Activated naive CD8-positive, alpha-beta T cell treated with anti-CD3 and anti-CD28 coated beads for 36 hours (primary cell): Measurements from ENCODE around the gene SOBP. TPM values are rescaled to one million over a fixed set of nuclear protein-coding genes. Genes with fewer than 3 reads are reported as not detected.

Experiments
- DNase-seq: peaks from one replicate; pipeline ENCODE4 v3.0.0; 2021
- H3K27ac Mint-ChIP-seq: one replicate; pipeline ENCODE4 v1.8.0; 2022; ENCODE audit warnings: mild to moderate bottlenecking, moderate library complexity, mixed read lengths
- H3K27me3 Mint-ChIP-seq: one replicate; pipeline ENCODE4 v1.8.0; 2022; ENCODE audit warnings: mild to moderate bottlenecking, mixed read lengths
- H3K36me3 Mint-ChIP-seq: one replicate; pipeline ENCODE4 v1.8.0; 2021; ENCODE audit warnings: mild to moderate bottlenecking, mixed read lengths
- H3K4me1 Mint-ChIP-seq: one replicate; pipeline ENCODE4 v1.8.0; 2021; ENCODE audit warnings: mixed read lengths
- H3K4me3 Mint-ChIP-seq: one replicate; pipeline ENCODE4 v1.8.0; 2022; ENCODE audit warnings: mild to moderate bottlenecking, moderate library complexity, mixed read lengths
- H3K9me3 Mint-ChIP-seq: one replicate; pipeline ENCODE4 v1.8.0; 2022; ENCODE audit warnings: mixed read lengths
- total RNA-seq, 2 experiments: library from RNA; stranded (reverse); gene quantifications; one replicate each; pipeline ENCODE4 v1.2.3, GENCODE V29; 2021

SOBP gene
- total RNA-seq, 2 experiments from 2014 or later, result 0.70 to 2.1 TPM

DNA sequence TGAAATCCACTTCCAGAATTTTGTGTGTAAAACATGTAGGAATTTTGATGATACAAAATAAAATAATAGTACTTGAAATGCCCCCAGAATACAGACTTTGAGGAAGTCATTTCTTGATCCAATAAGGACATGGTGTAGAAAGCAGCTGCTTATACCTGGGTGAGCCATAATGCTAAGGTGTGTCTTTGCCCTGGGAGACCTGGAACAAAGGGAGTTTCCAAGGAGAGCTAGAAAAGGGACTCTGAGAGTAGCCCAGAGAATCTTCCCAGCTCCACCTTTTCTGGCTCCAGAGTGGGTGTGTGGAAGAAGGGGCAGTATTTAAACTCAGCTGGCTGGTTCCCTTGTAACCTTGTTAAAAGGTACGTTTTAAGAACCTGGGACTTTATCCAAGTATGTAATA, 77.7 kb downstream of the SOBP start:
- DNase-seq, result no peak
- H3K4me1 Mint-ChIP-seq, result no peaks in the 10 kb centered on the region
- no peaks in the 10 kb centered on the region for H3K9me3 Mint-ChIP-seq
- H3K36me3 Mint-ChIP-seq, result no peaks in the 10 kb centered on the region
- no peak overlapping the region for H3K27ac Mint-ChIP-seq
- H3K4me3 Mint-ChIP-seq, result no peak overlapping the region
- peaks cover 10% of the 10 kb centered on the region for H3K27me3 Mint-ChIP-seq

DNA sequence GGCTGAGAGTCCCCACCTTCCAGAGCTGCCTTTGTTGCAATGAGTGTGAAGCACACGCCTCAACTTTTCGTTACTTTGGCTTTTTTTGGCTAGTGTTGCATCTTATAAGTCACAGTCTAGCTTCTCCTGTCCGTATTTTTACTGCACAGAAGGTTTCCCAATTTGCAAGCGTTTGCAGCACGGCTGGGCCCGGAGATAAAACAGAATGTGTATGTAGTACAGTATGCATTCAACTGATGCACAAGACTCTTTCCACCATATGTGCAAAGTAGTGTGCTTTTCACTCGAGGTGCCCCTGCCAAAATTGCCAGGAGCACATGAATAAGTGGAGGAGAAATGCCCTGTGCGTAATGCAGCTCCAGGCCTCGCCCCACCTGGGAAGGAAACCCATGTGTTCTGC, 79.6 kb downstream of the SOBP start:
- Mint-ChIP-seq H3K36me3 (no peaks in the 10 kb centered on the region), H3K4me3 (no peak overlapping the region), H3K27ac (no peak overlapping the region), H3K27me3 (peaks cover 10% of the 10 kb centered on the region), H3K4me1 (no peaks in the 10 kb centered on the region), H3K9me3 (no peaks in the 10 kb centered on the region)
- DNase-seq, result no peak

DNA sequence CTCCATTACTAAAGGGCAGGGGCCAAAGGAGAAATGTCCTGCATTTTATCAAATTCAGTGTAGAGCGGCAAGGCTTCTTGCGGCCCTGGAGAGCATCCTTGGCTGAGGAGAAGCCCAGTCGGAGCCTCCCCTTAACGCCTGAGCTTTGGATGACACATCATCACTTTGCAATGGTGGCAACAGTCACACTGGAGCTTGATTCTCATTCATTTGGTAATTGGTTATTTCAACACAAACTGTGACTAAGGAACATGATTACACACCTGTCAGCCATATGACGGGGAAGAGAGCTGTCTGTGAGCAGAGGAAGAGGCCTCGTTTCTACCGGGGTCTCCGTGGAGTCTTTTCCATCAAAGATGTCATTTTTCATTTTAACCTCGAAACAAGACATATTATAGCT, 81.4 kb downstream of the SOBP start:
- no peak overlapping the region for H3K27ac Mint-ChIP-seq
- no peaks in the 10 kb centered on the region for H3K27me3 Mint-ChIP-seq
- DNase-seq, result no peak
- no peak overlapping the region for H3K4me3 Mint-ChIP-seq
- no peaks in the 10 kb centered on the region for H3K4me1 Mint-ChIP-seq
- H3K36me3 Mint-ChIP-seq, result no peaks in the 10 kb centered on the region
- no peaks in the 10 kb centered on the region for H3K9me3 Mint-ChIP-seq

DNA sequence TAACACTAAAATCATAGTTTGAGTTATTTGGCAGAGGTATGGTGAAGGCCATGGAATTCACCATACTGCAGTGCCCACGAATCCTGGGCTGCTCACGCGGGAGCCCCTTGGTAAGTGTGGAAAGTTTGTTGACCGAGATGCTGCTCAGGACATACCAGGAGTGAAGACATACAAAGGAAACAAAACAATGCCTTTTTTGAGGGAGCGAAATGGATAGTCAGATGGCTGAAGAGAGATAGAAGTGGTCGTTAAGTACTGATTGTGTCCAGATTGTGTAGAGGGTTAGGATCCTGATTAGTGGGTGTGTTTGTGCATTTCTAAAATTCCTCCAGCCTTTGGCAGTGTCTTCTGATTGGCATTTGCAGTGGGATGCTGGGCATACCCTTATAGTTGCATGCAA, 83.0 kb downstream of the SOBP start:
- no peak for DNase-seq
- no peaks in the 10 kb centered on the region for H3K4me1 Mint-ChIP-seq
- no peaks in the 10 kb centered on the region for H3K27me3 Mint-ChIP-seq
- no peaks in the 10 kb centered on the region for H3K9me3 Mint-ChIP-seq
- no peak overlapping the region for H3K27ac Mint-ChIP-seq
- no peaks in the 10 kb centered on the region for H3K36me3 Mint-ChIP-seq
- no peak overlapping the region for H3K4me3 Mint-ChIP-seq

DNA sequence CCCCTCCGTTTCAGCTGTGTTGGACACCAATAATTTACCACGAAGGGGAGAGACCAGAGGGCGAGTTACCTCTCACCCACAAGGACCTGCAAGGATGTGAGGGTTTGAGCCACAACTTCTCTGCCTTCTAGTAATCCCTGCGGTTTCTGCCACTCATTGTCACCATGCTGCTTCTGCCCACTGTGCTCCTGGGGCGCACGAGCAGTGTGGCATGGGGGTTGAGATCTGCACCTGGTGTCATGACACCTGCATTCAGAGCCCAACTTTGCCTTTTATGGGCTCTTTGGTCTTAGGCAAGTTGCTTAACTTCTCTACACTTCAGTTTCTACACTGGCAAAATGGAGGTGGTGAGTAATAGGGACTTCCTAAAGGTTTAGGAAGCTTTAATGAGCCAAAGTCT, 84.9 kb downstream of the SOBP start:
- H3K4me1 Mint-ChIP-seq, result no peaks in the 10 kb centered on the region
- H3K4me3 Mint-ChIP-seq, result no peak overlapping the region
- no peaks in the 10 kb centered on the region for H3K27me3 Mint-ChIP-seq
- no peak for DNase-seq
- no peaks in the 10 kb centered on the region for H3K36me3 Mint-ChIP-seq
- H3K9me3 Mint-ChIP-seq, result no peaks in the 10 kb centered on the region
- H3K27ac Mint-ChIP-seq, result no peak overlapping the region

DNA sequence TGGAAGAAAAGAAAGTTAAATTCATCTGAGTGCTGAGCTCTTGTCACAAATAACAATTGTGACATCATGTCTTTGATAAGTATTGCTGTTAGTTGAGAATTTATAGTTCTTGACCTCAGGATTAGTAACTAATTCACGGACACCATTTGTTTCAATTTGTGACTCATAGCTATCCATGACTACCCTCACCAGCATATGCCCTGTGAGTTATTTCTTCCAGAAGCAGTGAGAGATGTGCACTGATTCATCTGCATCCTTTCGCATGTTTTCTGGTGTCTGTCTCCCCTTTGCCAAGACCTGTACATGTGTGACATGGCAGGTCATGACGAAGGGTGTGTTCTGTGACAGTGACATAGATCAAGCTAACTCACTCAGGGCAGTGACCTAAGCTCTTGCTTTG, 86.9 kb downstream of the SOBP start:
- DNase-seq, result no peak
- H3K27me3 Mint-ChIP-seq, result no peaks in the 10 kb centered on the region
- no peak overlapping the region for H3K27ac Mint-ChIP-seq
- H3K4me1 Mint-ChIP-seq, result no peaks in the 10 kb centered on the region
- no peaks in the 10 kb centered on the region for H3K9me3 Mint-ChIP-seq
- no peak overlapping the region for H3K4me3 Mint-ChIP-seq
- no peaks in the 10 kb centered on the region for H3K36me3 Mint-ChIP-seq

DNA sequence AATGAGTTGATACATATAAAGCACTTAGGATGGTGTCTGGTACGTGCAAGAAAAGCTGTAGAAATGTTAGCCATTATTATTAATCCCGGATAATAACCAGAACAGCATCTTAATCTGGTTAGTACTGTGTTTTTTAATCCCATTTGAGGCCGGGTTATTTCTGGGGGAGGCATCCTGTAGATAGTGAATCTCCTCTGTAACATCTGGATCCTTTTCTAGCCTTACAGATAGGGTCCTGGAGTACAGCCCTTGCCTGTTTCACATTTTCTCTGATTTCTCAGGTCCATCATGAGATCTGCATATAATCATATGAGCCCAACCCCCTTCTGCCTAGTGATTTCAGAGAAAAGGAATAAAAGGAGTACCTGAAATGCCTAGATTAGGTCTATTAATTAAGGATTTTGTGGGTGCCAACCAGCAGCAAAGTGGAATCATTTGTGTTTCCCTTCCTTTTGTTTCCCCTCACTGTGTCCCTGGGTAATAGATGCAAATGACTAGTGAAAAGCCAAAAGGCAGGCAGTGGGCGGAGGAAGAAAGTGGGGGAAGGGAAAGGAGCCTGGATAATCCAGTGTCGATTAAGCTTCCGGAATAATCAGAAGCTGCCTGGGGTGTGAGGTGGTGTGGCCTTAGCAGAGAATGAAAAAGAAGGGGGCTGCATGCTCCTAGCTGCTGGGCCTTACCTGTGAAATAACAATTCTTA, 88.9 kb downstream of the SOBP start:
- Mint-ChIP-seq H3K27me3 (no peaks in the 10 kb centered on the region), H3K4me1 (no peaks in the 10 kb centered on the region), H3K9me3 (no peaks in the 10 kb centered on the region), H3K36me3 (no peaks in the 10 kb centered on the region), H3K27ac (no peak overlapping the region), H3K4me3 (no peak overlapping the region)
- no peak for DNase-seq

DNA sequence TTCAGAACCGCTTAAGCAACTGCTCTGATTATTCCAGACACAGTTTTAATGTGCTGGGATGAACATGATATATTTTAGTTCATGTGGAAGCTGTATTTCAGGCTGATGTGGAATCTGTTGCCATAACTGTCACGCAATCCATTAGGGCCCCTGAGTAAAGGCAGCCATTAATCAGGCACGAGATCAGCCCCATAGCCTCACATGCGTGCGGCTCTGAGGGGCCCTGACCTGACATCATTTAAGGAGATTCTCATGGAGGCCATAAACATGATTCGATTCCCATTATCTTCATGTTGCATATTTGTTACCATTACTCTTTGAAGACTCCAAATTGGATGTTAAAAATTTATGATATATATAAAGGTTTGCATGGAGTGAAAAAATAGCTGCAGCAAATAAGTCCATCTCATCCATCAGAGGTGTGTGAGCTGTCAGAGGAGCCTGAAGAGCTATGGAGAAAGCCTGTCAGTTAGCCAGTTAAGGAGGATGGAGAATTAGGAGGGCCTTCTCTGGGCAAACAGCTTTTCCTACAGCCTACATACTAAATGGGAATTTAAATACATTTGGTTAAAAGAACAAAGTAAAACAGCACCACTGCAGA, 89.6 kb downstream of the SOBP start:
- no peak overlapping the region for H3K27ac Mint-ChIP-seq
- DNase-seq, result no peak
- no peak overlapping the region for H3K4me3 Mint-ChIP-seq
- no peaks in the 10 kb centered on the region for H3K9me3 Mint-ChIP-seq
- no peaks in the 10 kb centered on the region for H3K36me3 Mint-ChIP-seq
- no peaks in the 10 kb centered on the region for H3K4me1 Mint-ChIP-seq
- no peaks in the 10 kb centered on the region for H3K27me3 Mint-ChIP-seq

DNA sequence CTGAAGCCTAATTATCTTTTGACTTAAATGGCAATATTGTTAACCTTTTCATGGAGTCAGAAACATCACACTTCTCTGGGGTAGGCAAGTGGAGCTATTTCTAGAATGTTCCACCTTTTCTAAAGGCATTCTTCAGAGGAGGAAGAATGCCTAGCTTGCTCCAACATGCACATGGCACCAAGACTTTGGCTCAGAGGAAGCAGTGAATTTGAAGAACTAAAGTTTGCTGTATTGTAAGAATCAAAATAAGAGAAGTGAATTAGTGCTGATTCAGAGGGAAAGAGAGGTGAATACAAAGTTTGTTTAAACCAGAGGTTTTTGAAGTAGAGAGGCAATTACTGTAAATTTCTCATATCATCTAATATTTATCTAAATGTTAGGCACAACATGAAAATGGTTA, 92.2 kb downstream of the SOBP start:
- H3K27ac Mint-ChIP-seq, result no peak overlapping the region
- no peak for DNase-seq
- H3K9me3 Mint-ChIP-seq, result no peaks in the 10 kb centered on the region
- H3K4me1 Mint-ChIP-seq, result no peaks in the 10 kb centered on the region
- H3K27me3 Mint-ChIP-seq, result no peaks in the 10 kb centered on the region
- H3K36me3 Mint-ChIP-seq, result no peaks in the 10 kb centered on the region
- H3K4me3 Mint-ChIP-seq, result no peak overlapping the region

DNA sequence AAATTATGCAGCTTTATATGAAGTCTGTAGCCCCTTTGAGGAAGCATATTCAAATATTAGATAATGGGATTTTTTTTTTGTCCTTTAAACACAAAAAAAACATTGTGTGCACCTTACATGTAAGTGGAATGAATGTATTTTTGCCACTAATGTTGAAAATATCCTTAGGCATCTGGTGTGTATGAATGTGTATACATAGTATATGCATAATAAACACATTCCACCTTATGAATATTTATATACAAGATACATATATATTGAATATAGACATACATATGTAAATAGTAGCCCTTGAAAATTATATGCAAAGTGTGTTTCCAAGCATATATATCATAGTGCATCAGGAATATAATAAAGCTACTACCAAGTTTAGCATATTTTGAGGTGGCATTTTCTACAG, 94.8 kb downstream of the SOBP start:
- no peak for DNase-seq
- Mint-ChIP-seq H3K36me3 (no peaks in the 10 kb centered on the region), H3K27ac (no peak overlapping the region), H3K4me3 (no peak overlapping the region), H3K9me3 (no peaks in the 10 kb centered on the region), H3K4me1 (no peaks in the 10 kb centered on the region), H3K27me3 (no peaks in the 10 kb centered on the region)

DNA sequence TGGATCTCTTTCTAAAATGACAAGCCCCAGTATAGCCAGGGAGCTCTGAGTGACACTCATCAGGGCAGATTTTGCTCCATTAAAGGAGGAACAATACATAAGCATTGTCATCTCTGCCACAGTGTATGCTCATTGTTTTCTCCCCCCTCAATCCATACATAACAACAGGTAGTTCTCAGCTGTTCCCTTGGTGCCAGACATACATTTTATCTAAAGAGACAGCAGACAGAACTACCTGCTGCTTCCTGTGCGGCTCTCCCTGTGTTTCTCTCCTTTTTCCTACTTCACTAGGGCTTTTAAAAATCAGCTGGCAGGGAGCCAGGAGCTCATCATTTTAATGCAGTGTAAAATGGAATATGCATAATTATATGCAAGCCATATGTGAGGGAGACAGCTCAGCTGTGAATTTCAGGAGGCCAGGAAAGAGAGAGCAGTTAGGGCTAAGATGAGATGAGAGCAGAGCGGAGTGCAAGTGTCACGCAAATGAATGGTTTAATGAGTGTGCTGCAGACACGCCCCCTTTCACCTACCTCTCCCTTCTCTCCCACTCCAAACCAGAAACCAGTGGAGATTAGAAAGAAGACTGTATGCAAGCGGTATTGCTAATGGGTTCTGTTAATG, 96.0 kb downstream of the SOBP start:
- Mint-ChIP-seq H3K9me3 (no peaks in the 10 kb centered on the region), H3K27me3 (no peaks in the 10 kb centered on the region), H3K27ac (no peak overlapping the region), H3K36me3 (no peaks in the 10 kb centered on the region), H3K4me3 (no peak overlapping the region), H3K4me1 (no peaks in the 10 kb centered on the region)
- no peak for DNase-seq

DNA sequence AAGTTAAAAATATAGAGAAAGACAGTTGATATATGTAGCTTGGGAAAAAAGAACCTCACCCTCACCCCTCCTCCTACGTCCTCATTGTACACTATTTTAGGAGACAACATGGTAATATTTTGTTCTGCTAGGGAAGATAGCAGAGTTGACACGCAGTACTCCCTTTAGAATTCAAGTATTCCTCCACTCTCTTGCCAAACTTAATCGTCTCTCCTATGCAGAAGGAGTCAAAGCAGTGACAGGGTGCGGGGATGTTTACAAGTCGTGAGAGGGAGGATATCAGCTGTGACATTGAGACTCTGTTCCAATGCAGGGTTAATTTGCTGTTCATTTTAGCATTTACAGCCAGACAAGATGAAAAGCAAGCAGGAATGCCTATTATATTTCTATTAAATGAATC, 97.5 kb downstream of the SOBP start:
- no peaks in the 10 kb centered on the region for H3K36me3 Mint-ChIP-seq
- no peak overlapping the region for H3K27ac Mint-ChIP-seq
- no peaks in the 10 kb centered on the region for H3K4me1 Mint-ChIP-seq
- no peak for DNase-seq
- H3K9me3 Mint-ChIP-seq, result no peaks in the 10 kb centered on the region
- H3K4me3 Mint-ChIP-seq, result no peak overlapping the region
- no peaks in the 10 kb centered on the region for H3K27me3 Mint-ChIP-seq

DNA sequence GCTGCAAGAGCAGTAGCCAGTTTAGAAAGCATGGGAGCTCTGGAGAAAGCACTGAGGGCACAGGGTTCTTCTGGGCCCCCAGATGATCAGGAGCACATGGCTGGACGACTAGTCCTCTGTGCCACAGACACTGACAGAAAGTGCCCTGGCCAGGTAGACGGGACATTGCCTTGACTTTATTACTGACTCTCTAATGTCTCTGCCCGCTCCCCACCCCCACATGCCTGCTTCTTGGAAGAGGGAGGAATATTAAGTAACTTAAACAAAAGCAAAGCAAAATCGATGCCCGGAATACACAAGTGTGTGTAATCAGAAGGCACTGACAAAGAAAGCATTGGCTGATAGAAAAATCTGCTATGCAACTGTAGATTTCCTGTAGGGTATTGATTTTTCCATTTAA, 99.3 kb downstream of the SOBP start:
- H3K27me3 Mint-ChIP-seq, result no peaks in the 10 kb centered on the region
- H3K9me3 Mint-ChIP-seq, result no peaks in the 10 kb centered on the region
- H3K27ac Mint-ChIP-seq, result no peak overlapping the region
- H3K4me3 Mint-ChIP-seq, result no peak overlapping the region
- no peak for DNase-seq
- H3K36me3 Mint-ChIP-seq, result no peaks in the 10 kb centered on the region
- H3K4me1 Mint-ChIP-seq, result no peaks in the 10 kb centered on the region

DNA sequence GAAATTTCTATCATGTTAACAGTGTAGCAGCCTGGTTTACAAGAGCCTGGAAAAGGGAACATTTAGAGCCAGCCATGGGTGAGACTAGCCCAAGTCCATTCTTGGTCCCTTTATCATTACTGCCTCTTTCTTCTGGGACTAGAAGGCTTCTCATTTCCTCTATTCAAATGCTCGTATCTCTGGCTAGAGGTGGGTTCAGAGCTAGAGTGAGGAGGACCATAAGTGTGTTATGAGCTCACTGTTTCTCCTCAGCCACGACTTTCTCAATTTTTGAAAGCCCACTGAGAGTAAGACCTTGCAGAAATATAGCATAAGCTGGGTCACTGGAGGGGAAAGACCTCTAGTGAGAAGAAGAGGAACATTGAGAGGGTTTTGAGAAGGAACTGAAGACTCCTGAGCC, 100.0 kb downstream of the SOBP start:
- Mint-ChIP-seq H3K9me3 (no peaks in the 10 kb centered on the region), H3K27ac (no peak overlapping the region), H3K4me1 (no peaks in the 10 kb centered on the region), H3K36me3 (no peaks in the 10 kb centered on the region), H3K27me3 (no peaks in the 10 kb centered on the region), H3K4me3 (no peak overlapping the region)
- DNase-seq, result no peak

DNA sequence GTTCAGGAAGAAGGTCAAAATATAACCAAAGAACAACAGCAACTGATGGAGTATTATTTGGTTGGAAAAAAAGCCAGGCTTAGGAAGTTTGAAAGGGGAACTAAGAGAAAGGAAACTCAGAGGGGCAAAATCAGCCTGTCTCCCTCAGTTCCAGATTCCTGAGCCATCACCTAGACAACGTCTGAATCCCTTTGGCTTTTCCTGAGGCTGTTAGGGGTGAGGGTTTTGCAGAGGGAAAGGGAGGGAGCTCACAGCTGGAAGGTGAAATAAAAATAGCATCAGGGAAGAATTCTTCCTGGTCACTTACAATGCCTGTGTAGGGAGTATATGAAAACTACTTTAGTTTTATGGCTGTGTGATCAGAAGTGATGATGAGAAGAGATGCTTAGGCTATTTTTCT, 100.5 kb downstream of the SOBP start:
- H3K4me3 Mint-ChIP-seq, result no peak overlapping the region
- no peaks in the 10 kb centered on the region for H3K36me3 Mint-ChIP-seq
- H3K27ac Mint-ChIP-seq, result no peak overlapping the region
- no peaks in the 10 kb centered on the region for H3K4me1 Mint-ChIP-seq
- no peaks in the 10 kb centered on the region for H3K9me3 Mint-ChIP-seq
- H3K27me3 Mint-ChIP-seq, result no peaks in the 10 kb centered on the region
- DNase-seq, result no peak

DNA sequence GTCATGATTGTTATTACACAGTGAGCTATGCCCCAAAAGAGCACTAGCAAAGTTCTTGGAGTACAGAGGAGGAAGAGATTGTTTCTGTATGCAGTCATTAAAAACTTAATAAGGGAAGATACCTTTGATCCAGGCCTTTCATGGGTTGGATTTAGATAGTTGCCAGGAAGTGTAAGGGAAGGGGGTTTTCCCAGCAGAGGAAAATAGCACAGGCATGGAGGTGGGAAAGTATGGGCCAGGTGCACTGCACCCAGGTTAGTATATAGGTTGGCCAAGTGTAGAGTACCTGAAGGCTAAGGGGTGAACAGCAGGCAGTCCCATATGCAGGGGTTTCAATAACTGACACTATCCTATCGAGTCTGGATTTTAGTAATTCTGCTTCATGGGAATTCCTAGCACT, 101.4 kb downstream of the SOBP start:
- H3K36me3 Mint-ChIP-seq, result no peaks in the 10 kb centered on the region

More for the DNA sequence above, 101.4 kb downstream of the SOBP start:
- no peak for DNase-seq
- H3K4me1 Mint-ChIP-seq, result no peaks in the 10 kb centered on the region
- no peaks in the 10 kb centered on the region for H3K27me3 Mint-ChIP-seq
- no peak overlapping the region for H3K27ac Mint-ChIP-seq
- H3K9me3 Mint-ChIP-seq, result no peaks in the 10 kb centered on the region
- H3K4me3 Mint-ChIP-seq, result no peak overlapping the region
